NCI-H82 (cell line): ENCODE measurements around the gene PRSS23.
"Not testable (repeated sequence)": the region's sequence is repeated elsewhere in the genome, so short reads cannot be mapped to it uniquely, and the experiment has no call there.

Source experiments
- DNase-seq: peaks from one replicate; lab custom pipeline; 2025; lab: John Stamatoyannopoulos, UW

PRSS23 gene

GRCh38 chr11:86814775-86815174 lies 14.4 kb downstream of the PRSS23 start:
- no peak for DNase-seq

DNA sequence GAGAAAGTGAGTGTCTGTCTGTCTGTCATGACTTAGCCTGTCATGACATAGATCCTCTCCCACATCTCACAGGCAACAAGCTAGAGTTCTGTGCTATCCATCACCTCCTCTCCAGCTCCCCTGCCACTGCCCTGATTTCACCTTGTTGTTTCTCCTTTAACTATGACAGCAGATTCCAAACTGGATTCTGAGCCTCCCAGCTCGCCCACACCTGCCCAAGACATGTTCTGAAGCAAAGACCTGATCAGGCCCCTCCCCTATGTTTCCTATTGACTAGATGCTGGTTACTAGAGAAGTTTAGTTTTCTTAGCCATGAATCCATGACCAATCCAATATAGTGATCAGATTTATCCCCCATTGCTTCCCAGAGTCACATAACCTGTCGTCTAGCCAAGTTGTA lies 15.4 kb downstream of the PRSS23 start:
- no peak for DNase-seq

- DNase-seq: no peak
Observed at GRCh38 chr11:86816251-86816726, 15.9 kb downstream of the PRSS23 start.

- DNase-seq: peak; percentile 72
Observed at GRCh38 chr11:86818462-86819192, 18.3 kb downstream of the PRSS23 start.

GRCh38 chr11:86824139-86824538 lies 23.8 kb downstream of the PRSS23 start:
- not testable (repeated sequence) for DNase-seq

DNA sequence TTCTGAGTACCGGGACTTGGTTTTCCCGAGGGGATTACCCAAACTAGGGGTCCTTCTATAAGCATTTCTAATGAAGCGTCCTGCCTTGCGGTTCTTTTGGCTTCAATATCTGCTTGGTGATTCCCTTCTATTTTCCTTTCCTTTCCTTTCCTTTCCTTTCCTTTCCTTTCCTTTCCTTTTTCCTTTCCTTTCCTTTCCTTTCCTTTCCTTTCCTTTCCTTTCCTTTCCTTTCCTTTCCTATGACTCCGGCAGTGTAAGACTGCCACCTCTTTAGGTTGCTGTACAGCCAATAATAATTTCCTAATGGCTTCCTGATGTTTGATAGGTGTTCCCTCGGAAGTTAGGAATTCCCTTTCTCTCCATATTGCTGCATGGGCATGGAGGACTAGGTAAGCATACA lies 34.0 kb downstream of the PRSS23 start:
- not testable (repeated sequence) for DNase-seq

DNA sequence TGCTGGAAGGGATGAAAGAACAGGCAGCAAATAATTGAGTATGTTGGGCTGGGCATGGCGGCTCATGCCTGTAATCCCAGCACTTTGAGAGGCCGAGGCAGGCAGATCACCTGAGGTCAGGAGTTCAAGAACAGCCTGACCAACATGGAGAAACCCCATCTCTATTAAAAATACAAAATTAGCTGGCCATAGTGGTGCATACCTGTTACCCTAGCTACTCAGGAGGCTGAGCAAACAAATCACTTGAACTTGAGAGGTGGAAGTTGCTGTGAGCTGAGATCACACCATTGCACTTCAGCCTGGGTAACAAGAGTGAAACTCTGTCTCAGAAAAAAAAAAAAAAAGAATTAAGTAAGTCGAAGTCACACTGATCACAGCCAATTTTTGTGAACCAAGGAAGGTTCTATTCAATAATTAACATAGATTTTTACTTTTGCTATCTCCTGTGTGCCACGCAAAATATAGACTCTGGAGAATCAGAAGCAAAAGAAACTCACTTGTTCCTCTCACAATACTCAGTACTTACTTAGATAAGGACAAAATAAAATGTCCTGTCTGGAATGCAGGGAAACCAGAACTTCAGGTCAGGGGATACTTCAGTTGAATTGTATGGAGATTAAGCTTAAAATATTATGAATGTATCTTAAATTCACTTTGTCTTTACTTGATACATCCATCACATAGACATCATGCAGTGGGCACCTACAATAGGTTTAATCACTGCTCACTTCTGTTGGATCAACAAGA lies 44.6 kb downstream of the PRSS23 start:
- not testable (repeated sequence) for DNase-seq

DNA sequence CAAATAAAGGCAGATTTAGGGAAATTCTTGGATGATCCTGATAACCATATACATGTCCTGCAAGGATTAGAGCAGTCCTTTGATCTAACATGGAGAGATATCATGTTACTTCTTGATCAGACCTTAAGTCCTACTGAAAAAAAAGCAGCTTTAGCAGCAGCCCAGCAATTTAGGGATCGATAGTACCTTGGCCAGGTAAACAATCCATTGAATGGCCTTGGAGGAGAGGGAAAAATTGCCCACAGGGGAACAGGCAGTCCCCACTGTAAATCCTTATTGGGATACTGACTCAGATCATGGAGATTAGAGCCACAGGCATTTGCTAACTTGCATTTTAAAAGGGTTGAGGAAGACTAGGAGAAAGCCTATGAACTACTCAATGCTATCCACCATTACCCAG lies 47.8 kb downstream of the PRSS23 start:
- no peak for DNase-seq

DNA sequence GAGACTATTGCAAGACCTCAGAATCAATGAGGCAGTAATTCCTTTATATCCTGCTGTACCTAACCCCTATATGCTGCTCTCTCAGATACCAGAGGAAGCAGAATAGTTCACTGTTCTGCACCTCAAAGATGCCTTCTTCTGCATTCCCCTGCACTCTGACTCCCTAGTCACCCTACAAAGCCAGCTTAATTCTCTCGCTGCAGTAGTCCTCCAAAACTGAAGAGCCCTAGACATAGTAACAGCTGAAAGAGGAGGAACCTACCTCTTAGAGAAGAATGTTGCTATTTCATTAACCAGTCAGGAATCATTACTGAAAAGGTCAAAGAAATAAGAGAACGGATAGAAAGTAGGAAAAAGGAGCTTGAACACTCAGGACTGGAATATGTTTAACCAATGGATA lies 49.3 kb downstream of the PRSS23 start:
- no peak for DNase-seq
